ENCODE measurements around the gene UBE2O.

The UBE2O gene

GRCh38 chr17:76437467-76438402 lies 15.2 kb downstream of the UBE2O start:
- no peak for DNase-seq

- no peak for DNase-seq
These were observed 17.2 kb downstream of the UBE2O start for GRCh38 chr17:76435751-76436150.

GRCh38 chr17:76434870-76435269 lies 18.1 kb downstream of the UBE2O start:
- DNase-seq, result no peak

GRCh38 chr17:76433693-76434092 lies 19.3 kb downstream of the UBE2O start:
- no peak for DNase-seq

DNA sequence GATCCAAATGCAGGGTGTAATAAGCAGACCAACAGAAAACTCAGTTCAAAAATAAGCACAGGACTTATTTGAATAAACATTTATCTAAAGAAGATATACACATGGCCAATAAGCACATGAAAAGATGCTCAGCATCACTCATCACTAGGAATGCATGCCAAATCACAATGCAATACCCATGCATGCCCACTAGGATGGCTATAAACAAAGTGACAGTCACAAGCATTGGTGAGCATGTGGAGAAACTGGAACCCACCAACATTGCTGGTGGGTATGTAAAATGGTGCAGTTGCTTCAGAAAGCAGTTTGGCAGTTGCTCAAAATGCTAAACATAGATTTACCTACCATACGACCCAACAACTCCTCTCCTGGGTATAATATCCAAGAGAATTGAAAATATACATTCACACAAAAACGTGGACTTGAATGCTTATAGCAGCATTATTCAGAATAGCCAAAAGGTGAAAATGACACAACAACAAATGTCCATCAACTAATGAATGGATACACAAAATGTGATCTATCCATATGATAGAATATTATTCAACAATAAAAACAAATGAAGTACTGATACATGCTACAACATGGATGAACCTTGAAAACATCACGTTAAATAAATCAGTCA lies 20.1 kb downstream of the UBE2O start:
- DNase-seq, result peak; percentile 9

DNA sequence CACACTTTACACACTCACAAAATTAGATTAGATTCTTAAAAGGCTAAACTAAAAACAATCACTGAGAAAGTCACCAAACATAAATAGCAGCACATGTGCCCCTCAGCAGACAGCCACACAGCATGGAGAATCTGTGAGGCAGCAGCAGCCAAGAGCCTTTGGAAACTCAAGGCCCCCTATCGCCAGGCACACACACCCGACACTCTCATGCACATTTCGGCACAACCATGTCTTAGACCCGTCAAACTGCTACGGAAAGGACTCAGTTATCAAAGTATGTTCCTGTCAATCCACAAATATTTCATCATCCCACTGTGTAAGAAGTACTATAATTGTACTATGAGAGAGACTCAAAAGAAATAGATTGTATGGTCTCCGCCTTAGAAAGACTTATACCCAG lies 20.9 kb downstream of the UBE2O start:
- no peak for DNase-seq

- DNase-seq, result no peak
These were observed 21.4 kb downstream of the UBE2O start for GRCh38 chr17:76431509-76431908.

GRCh38 chr17:76428511-76428910 lies 24.4 kb downstream of the UBE2O start:
- no peak for DNase-seq

DNA sequence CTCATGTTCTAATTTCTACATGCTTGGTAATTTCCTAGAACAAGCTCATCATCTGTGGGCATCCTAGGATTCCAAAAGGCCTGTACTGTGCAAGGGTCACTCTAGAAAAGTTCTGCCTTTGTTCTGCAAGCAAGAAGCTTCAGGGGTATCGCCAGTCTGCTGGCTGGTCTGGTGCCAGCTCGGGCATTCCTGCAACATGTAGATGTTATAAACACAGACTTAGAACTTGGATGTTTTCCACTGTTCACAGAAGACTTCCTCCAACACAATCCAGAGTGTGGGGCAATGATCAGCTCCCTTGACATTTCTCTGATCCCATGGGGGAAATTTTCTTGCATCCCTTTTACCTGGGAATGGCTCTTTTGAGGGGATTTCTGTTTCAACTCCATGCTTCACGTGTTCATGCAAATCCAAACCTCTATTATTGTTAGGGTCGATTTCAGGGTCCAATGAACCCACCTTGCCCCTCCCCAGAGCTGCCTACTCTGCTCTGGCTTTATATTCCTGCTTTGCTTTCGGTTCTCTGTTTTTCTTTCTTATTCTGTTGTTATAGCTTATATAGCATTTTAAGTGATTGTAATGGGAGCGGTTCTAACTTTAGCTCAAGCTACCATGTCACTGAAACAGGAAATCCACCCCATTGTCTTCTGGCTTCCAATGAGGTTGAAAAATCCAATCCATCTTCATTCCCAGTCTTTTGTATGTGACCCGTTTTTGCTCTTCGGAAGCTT lies 25.3 kb downstream of the UBE2O start:
- peak; percentile 47 for DNase-seq

- no peak for DNase-seq
These were observed 26.1 kb downstream of the UBE2O start for GRCh38 chr17:76426853-76427252.

DNA sequence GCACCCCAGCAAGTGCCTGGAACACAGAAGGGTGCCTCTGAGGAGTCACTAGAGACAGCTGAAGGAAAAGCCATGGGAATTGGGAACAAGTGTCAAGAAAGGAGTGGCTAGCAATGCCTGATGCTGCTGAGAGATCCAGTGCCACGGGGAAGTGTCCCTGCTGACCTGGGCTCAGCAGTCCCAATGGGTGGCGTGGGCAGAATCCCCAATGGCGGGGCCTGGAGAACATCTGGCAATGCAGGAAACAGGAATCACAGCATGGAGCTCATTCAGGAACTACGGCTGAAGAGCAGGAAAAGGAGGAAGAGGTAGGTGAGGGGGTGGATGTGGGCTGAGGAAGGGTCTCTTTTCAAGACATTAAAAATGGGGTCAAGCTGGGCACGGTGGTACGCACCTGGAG lies 30.1 kb downstream of the UBE2O start:
- DNase-seq, result no peak

DNA sequence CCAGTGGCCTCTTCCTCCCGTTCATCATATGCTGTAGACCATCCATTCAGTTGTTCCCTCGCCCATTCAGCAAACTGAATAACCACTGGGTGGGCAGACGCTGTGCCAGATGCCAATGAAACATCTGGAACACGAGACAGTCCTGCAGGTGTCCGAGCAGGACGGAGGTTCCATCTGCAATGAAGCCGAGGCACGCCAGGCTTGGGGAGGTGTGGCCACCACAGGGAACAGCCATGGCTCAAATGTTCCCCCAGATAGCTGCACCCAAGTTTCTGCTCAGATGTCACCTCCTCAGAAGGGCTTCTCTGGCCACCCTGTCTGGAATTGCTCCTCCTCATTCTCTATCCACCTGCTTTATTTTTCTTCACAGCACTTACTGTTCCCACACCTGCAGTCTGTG lies 30.5 kb downstream of the UBE2O start:
- no peak for DNase-seq

DNA sequence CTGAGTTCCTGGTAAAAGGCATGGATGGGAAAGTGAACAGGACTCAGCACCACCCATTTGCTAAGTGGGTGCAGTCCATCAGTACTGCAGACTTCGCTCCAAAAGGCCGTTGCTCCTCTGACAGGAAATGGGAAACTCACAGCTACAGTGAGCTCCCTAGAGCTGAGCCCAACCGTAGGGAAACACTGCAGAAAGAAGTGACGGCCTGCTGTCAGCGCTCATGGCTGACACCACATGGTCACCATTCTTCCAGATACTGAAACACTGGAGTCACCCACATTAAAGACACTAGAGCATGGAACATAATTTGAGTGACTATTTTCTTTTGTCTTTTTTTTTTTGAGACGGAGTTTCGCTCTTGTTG lies 31.9 kb downstream of the UBE2O start:
- no peak for DNase-seq

- DNase-seq, result no peak
These were observed 32.5 kb downstream of the UBE2O start for GRCh38 chr17:76420356-76421043.

GRCh38 chr17:76419576-76420260 lies 33.2 kb downstream of the UBE2O start:
- no peak for DNase-seq

DNA sequence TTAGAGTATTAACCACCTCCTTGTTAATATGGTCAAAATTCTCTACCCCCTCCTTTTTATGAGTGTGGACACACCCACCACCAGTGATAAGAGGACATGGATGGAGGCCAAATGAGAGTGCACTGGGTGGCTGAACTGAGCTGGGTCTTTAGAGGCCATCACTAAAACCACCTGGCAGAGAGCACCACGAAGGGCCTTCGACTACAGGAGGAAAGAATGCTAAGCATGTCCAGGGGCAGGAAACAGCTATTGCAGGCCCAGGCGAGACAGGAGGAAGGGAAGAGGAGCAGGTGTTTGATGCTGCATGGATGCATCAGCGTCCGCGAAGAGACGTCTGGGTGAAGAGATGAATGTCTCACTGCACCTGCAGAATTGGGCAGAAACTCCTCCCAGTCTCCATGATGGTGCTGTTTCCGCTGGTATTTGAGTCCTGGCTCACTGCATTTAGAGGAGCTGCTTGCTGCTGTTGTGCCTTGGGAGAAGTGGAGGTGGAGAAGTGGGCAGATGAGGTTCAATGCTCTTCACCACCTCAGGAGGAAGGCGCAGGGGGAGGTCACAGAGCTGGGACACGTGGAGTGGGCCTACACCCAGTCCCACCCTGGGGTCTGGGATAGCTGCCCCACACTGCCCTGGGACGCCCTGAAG lies 35.3 kb downstream of the UBE2O start:
- DNase-seq, result no peak

DNA sequence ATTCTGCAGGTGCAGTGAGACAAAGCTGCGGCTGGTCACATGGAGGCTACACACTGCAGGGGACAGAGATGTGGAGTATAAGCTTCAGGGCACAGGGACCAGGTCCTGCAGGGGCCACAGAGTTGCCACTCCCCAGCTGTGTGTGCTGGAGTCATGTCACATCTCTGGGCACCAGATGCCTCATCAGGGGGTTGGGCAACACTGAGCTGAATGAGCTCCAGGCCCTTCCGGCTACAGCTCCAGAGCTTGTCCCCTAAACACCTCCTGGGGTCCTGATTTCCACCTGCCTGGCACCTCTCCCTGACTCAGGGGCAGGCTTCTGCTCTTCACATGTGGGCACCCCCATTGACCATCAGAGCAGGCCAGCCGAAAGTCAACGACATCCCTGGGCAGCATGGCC lies 36.1 kb downstream of the UBE2O start:
- DNase-seq, result no peak

GRCh38 chr17:76416457-76416856 lies 36.5 kb downstream of the UBE2O start:
- DNase-seq, result no peak

DNA sequence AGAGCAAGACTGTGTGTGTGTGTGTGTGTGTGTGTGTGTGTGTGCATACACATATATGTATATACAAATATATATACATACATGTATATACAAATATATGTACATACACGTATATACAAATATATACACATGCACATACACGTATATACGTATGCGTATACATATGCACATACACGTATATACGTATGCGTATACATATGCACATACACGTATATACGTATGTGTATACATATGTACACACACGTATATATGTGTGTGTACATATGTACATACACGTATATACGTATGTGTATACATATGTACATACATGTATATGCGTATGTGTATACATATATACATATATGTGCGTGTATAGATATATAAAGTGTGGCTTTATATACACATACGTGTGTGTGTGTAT lies 37.2 kb downstream of the UBE2O start:
- no peak for DNase-seq

DNA sequence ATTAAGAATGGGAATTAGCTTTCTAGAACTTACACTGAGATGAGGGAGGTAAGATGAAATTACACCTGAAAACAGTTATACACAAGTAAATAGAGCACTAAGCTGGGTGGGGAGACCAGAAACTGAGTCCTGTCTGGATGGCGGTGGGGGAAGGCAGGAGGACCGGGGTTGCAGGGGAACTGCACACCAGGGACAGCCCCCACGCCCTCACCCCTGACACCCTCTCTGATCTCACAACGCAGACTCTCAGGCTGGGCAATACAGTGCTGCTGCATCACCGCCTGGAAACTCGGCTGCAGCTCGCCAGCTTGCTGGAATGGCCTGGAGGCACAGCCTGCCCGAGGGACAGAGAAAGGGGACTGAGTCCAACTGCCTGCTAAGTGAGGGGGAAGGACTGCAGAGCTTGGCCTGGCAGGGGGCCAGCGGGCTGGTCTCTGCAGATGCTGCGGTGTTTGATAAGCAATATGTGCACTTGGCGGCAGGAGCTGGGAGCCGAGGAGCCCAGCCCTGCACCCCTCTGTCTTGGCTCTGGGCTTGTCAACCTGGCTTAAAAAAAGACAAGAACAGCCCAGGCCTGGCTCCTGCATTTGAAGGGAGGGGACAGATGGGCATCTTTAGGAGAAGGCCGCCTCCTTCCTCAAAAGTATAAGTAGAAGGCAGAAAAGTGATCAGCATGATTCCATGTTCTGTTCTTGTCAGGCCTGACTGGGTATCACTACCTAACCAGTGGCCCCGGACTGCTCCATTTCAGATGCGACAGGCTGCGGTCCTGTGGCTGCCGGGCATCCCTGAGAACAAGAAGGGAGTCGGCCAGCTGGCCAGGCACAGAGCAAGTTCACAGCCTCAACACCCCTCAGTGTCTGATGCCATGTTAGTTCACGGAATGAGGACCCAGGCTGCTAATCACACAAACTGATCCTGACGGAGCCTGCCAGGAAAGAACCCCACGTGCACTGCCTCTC lies 38.3 kb downstream of the UBE2O start:
- DNase-seq, result no peak

DNA sequence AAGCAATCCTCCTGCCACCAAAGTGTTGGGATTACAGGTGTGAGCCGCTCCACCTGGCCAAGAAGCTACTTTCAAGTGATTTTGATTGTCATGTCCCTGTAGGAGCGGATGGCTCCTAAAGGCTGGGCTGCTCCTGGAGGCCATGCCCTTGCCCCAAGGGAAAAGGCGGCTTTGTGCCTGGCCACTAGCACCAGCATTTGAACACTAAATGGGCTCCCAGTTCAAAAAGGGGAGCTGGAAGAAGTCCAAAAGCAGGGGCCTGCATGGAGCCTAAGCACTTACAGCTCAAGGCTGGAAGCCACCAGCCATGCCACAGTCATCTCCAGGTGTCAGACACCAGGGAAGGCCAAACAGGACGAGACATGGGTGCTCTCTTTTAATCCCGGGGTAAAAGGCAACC lies 41.7 kb downstream of the UBE2O start:
- no peak for DNase-seq
